Measurements from ENCODE around the gene MEIS2. TPM values are rescaled to one million over a fixed set of nuclear protein-coding genes. Genes with fewer than 3 reads are reported as not detected.

The MEIS2 gene
- total RNA-seq, 1 donor from 2014 or later = 35.6 TPM

GRCh38 chr15:37016231-37016630, 84.1 kb downstream of the MEIS2 start:
- no peaks in the 10 kb centered on the region for H3K9me3 ChIP-seq (ENCODE audit: insufficient read depth, low read depth, low read length)
- DNase-seq (ENCODE audit: low read depth) (peak; percentile 95), FAIRE-seq (peak; percentile 32)
- H3K9ac ChIP-seq (ENCODE audit: low read length) = peak overlapping the region; percentile 65
- no peaks in the 10 kb centered on the region for H3K27me3 ChIP-seq (ENCODE audit: insufficient read depth, low read length)
- H3K27ac ChIP-seq (ENCODE audit: low read depth, low read length) = peak overlapping the region; percentile 85
- no peaks in the 10 kb centered on the region for H3K27me3 Mint-ChIP-seq (ENCODE audit: low read depth, unreplicated experiment)
- no peak overlapping the region for H2AFZ ChIP-seq (ENCODE audit: low read depth, low read length)
- H3K4me1 ChIP-seq (ENCODE audit: insufficient read depth, low read length) = peaks cover 47% of the 10 kb centered on the region
- no peak overlapping the region for H3K4me3 Mint-ChIP-seq (ENCODE audit: unreplicated experiment)
- peaks cover 3% of the 10 kb centered on the region for H3K36me3 ChIP-seq (ENCODE audit: insufficient read depth, low read length)
- H3K27ac Mint-ChIP-seq (ENCODE audit: unreplicated experiment) = no peak overlapping the region
- H3K4me1 Mint-ChIP-seq (ENCODE audit: low read depth, unreplicated experiment) = peaks cover 6% of the 10 kb centered on the region
- H3K9me3 Mint-ChIP-seq (ENCODE audit: unreplicated experiment) = no peaks in the 10 kb centered on the region
- no peak overlapping the region for H3K4me3 ChIP-seq (ENCODE audit: insufficient read depth, low read depth, low read length)
- peak overlapping the region; percentile 76 for H3K4me2 ChIP-seq (ENCODE audit: low read length)
- peaks cover 44% of the 10 kb centered on the region for H3K79me2 ChIP-seq (ENCODE audit: insufficient read depth, low read length)
- H3K36me3 Mint-ChIP-seq (ENCODE audit: low read depth, unreplicated experiment) = peaks cover 2% of the 10 kb centered on the region
- H4K20me1 ChIP-seq (ENCODE audit: insufficient read depth, low read length) = peaks cover 22% of the 10 kb centered on the region
- TF ChIP-seq EZH2 (IDR thresholded peaks at IDR 0.05; ENCODE audit: insufficient read depth, low read length) = no peak
- TF ChIP-seq CTCF (IDR thresholded peaks at IDR 0.05; ENCODE audit: insufficient read depth, low read depth, low read length) = no peak

GRCh38 chr15:37015451-37015850, 84.9 kb downstream of the MEIS2 start:
- Mint-ChIP-seq H3K9me3 (ENCODE audit: unreplicated experiment) (no peaks in the 10 kb centered on the region), H3K27me3 (ENCODE audit: low read depth, unreplicated experiment) (no peaks in the 10 kb centered on the region), H3K27ac (ENCODE audit: unreplicated experiment) (no peak overlapping the region), H3K36me3 (ENCODE audit: low read depth, unreplicated experiment) (peaks cover 2% of the 10 kb centered on the region), H3K4me1 (ENCODE audit: low read depth, unreplicated experiment) (peaks cover 6% of the 10 kb centered on the region), H3K4me3 (ENCODE audit: unreplicated experiment) (no peak overlapping the region)
- DNase-seq (ENCODE audit: low read depth) (no peak), FAIRE-seq (no peak)
- peak overlapping the region; percentile 7 for H3K4me3 ChIP-seq (ENCODE audit: insufficient read depth, low read depth, low read length)
- TF ChIP-seq CTCF (IDR thresholded peaks at IDR 0.05; ENCODE audit: insufficient read depth, low read depth, low read length) = no peak
- H3K4me1 ChIP-seq (ENCODE audit: insufficient read depth, low read length) = peaks cover 40% of the 10 kb centered on the region
- H3K27ac ChIP-seq (ENCODE audit: low read depth, low read length) = peak overlapping the region; percentile 85
- H3K36me3 ChIP-seq (ENCODE audit: insufficient read depth, low read length) = peaks cover 3% of the 10 kb centered on the region
- H4K20me1 ChIP-seq (ENCODE audit: insufficient read depth, low read length) = peaks cover 22% of the 10 kb centered on the region
- H3K4me2 ChIP-seq (ENCODE audit: low read length) = peak overlapping the region; percentile 76
- H3K9ac ChIP-seq (ENCODE audit: low read length) = peak overlapping the region; percentile 65
- H3K9me3 ChIP-seq (ENCODE audit: insufficient read depth, low read depth, low read length) = no peaks in the 10 kb centered on the region
- H3K79me2 ChIP-seq (ENCODE audit: insufficient read depth, low read length) = peaks cover 48% of the 10 kb centered on the region
- no peak overlapping the region for H2AFZ ChIP-seq (ENCODE audit: low read depth, low read length)
- H3K27me3 ChIP-seq (ENCODE audit: insufficient read depth, low read length) = no peaks in the 10 kb centered on the region

GRCh38 chr15:37015035-37015434, 85.3 kb downstream of the MEIS2 start:
- H3K27ac ChIP-seq (ENCODE audit: low read depth, low read length) = peak overlapping the region; percentile 85
- Mint-ChIP-seq H3K36me3 (ENCODE audit: low read depth, unreplicated experiment) (peaks cover under 1% of the 10 kb centered on the region), H3K9me3 (ENCODE audit: unreplicated experiment) (no peaks in the 10 kb centered on the region), H3K27ac (ENCODE audit: unreplicated experiment) (no peak overlapping the region), H3K4me1 (ENCODE audit: low read depth, unreplicated experiment) (peaks cover 5% of the 10 kb centered on the region), H3K4me3 (ENCODE audit: unreplicated experiment) (no peak overlapping the region), H3K27me3 (ENCODE audit: low read depth, unreplicated experiment) (no peaks in the 10 kb centered on the region)
- H3K4me1 ChIP-seq (ENCODE audit: insufficient read depth, low read length) = peaks cover 36% of the 10 kb centered on the region
- peak overlapping the region; percentile 7 for H3K4me3 ChIP-seq (ENCODE audit: insufficient read depth, low read depth, low read length)
- peak; percentile 91 for DNase-seq (ENCODE audit: low read depth)
- H3K27me3 ChIP-seq (ENCODE audit: insufficient read depth, low read length) = no peaks in the 10 kb centered on the region
- H3K4me2 ChIP-seq (ENCODE audit: low read length) = peak overlapping the region; percentile 76
- peak; percentile 50 for FAIRE-seq
- peaks cover 3% of the 10 kb centered on the region for H3K36me3 ChIP-seq (ENCODE audit: insufficient read depth, low read length)
- TF ChIP-seq EZH2 (IDR thresholded peaks at IDR 0.05; ENCODE audit: insufficient read depth, low read length) (no peak), CTCF (IDR thresholded peaks at IDR 0.05; ENCODE audit: insufficient read depth, low read depth, low read length) (no peak)
- peak overlapping the region; percentile 65 for H3K9ac ChIP-seq (ENCODE audit: low read length)
- H2AFZ ChIP-seq (ENCODE audit: low read depth, low read length) = peak overlapping the region; percentile 3
- H3K79me2 ChIP-seq (ENCODE audit: insufficient read depth, low read length) = peaks cover 51% of the 10 kb centered on the region
- peaks cover 22% of the 10 kb centered on the region for H4K20me1 ChIP-seq (ENCODE audit: insufficient read depth, low read length)
- no peaks in the 10 kb centered on the region for H3K9me3 ChIP-seq (ENCODE audit: insufficient read depth, low read depth, low read length)

Measured in astrocyte (in vitro differentiated cells and primary cell).